Ovary (tissue), 3 donors: ENCODE data around the gene C1orf198.

Experiments used
- EP300 ChIP-seq: sonication (generic); formaldehyde crosslinking; IDR thresholded peaks from one replicate; pipeline ENCODE4 v1.6.1; 2017; ENCODE audit warnings: antibody characterized with exemption
- POLR2A ChIP-seq: fragments of 450-650 bp; IDR thresholded peaks from one replicate; pipeline ENCODE4 v1.6.1; 2017; ENCODE audit warnings: antibody characterized with exemption, mild to moderate bottlenecking, moderate library complexity
- TF ChIP-seq, protein P1 (sequence below), 3 donors: fragments of 450-650 bp in 2 of 3; fragments of 200-600 bp in 1 of 3; IDR thresholded peaks; one replicate each; pipeline versions ENCODE4 v1.5.1 to v1.8.0; 2016 to 2022; ENCODE audit warnings: antibody characterized with exemption in 3 of 3, mild to moderate bottlenecking in 1 of 3
- donor health status: DM: no; HTN: no; CAD: no.

GRCh38 chr1:230814949-230815692 is 53.2 kb downstream of the C1orf198 start:
- TF ChIP-seq, protein P1, sequence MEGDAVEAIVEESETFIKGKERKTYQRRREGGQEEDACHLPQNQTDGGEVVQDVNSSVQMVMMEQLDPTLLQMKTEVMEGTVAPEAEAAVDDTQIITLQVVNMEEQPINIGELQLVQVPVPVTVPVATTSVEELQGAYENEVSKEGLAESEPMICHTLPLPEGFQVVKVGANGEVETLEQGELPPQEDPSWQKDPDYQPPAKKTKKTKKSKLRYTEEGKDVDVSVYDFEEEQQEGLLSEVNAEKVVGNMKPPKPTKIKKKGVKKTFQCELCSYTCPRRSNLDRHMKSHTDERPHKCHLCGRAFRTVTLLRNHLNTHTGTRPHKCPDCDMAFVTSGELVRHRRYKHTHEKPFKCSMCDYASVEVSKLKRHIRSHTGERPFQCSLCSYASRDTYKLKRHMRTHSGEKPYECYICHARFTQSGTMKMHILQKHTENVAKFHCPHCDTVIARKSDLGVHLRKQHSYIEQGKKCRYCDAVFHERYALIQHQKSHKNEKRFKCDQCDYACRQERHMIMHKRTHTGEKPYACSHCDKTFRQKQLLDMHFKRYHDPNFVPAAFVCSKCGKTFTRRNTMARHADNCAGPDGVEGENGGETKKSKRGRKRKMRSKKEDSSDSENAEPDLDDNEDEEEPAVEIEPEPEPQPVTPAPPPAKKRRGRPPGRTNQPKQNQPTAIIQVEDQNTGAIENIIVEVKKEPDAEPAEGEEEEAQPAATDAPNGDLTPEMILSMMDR (IDR thresholded peaks at IDR 0.05): no peak
- TF ChIP-seq POLR2A (no peak), EP300 (no peak)
